Astrocyte of the spinal cord (primary cell): ENCODE data around the gene TMCC1.
"Not testable (repeated sequence)": the region's sequence is repeated elsewhere in the genome, so short reads cannot be mapped to it uniquely, and the experiment has no call there.

Source experiments
- DNase-seq: peaks from one replicate; pipeline ENCODE4 v3.0.0; 2011; ENCODE audit warnings: low read depth, low spot score
- H3K4me3 ChIP-seq: 2 replicates; pipeline ENCODE4 v1.5.1; 2011; ENCODE audit warnings: low read depth, mild to moderate bottlenecking, low read length, moderate library complexity
- CTCF ChIP-seq: IDR thresholded peaks from 2 replicates; pipeline ENCODE4 v1.5.1; 2012; ENCODE audit warnings: low read depth, mild to moderate bottlenecking, low read length, inconsistent platforms
- in situ Hi-C: cut with HindIII; loops from 2 replicates; pipeline ENCODE4 v1.10.0; 2017; ENCODE audit warnings: low sequenced_read_pairs

Gene TMCC1

GRCh38 chr3:129758785-129759320 lies 134.7 kb downstream of the TMCC1 start:
- DNase-seq = no peak
- H3K4me3 ChIP-seq = no peak overlapping the region
- in situ Hi-C loops = no loop called here
- TF ChIP-seq CTCF = no peak

GRCh38 chr3:129758306-129758705 lies 135.2 kb downstream of the TMCC1 start:
- TF ChIP-seq CTCF = no peak
- no peak for DNase-seq
- no peak overlapping the region for H3K4me3 ChIP-seq
- in situ Hi-C loops = no loop called here

GRCh38 chr3:129756871-129757270 lies 136.6 kb downstream of the TMCC1 start:
- in situ Hi-C loops = no loop called here
- peak; percentile 48 for DNase-seq
- no peak for TF ChIP-seq CTCF
- no peak overlapping the region for H3K4me3 ChIP-seq

GRCh38 chr3:129751105-129751504 lies 142.4 kb downstream of the TMCC1 start:
- DNase-seq, in situ Hi-C loops, H3K4me3 ChIP-seq: not testable (repeated sequence)

- H3K4me3 ChIP-seq = no peak overlapping the region
- in situ Hi-C loops = no loop called here
- TF ChIP-seq CTCF = no peak
- no peak for DNase-seq
Measured at GRCh38 chr3:129749692-129750091, 143.8 kb downstream of the TMCC1 start.

- DNase-seq = no peak
- no peak for TF ChIP-seq CTCF
- no peak overlapping the region for H3K4me3 ChIP-seq
- in situ Hi-C loops = no loop called here
Measured at GRCh38 chr3:129747992-129748391, 145.5 kb downstream of the TMCC1 start.

- no peak for TF ChIP-seq CTCF
- in situ Hi-C loops = no loop called here
- no peak overlapping the region for H3K4me3 ChIP-seq
- no peak for DNase-seq
Measured at GRCh38 chr3:129747136-129747535, 146.4 kb downstream of the TMCC1 start.
